GM19025 (cell line): Measurements from ENCODE around the gene TRIM4.
"Not testable (repeated sequence)": the region's sequence is repeated elsewhere in the genome, so short reads cannot be mapped to it uniquely, and the experiment has no call there.

ENCODE experiments used
- ATAC-seq: cut with Tn5 transposase; IDR thresholded peaks from one replicate; pipeline ENCODE4 v1.9.1; 2021; ENCODE audit warnings: mild to moderate bottlenecking, low read depth, moderate library complexity; ENCODE audit not compliant: unreplicated experiment

TRIM4 gene, protein sequence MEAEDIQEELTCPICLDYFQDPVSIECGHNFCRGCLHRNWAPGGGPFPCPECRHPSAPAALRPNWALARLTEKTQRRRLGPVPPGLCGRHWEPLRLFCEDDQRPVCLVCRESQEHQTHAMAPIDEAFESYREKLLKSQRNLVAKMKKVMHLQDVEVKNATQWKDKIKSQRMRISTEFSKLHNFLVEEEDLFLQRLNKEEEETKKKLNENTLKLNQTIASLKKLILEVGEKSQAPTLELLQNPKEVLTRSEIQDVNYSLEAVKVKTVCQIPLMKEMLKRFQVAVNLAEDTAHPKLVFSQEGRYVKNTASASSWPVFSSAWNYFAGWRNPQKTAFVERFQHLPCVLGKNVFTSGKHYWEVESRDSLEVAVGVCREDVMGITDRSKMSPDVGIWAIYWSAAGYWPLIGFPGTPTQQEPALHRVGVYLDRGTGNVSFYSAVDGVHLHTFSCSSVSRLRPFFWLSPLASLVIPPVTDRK

DNA sequence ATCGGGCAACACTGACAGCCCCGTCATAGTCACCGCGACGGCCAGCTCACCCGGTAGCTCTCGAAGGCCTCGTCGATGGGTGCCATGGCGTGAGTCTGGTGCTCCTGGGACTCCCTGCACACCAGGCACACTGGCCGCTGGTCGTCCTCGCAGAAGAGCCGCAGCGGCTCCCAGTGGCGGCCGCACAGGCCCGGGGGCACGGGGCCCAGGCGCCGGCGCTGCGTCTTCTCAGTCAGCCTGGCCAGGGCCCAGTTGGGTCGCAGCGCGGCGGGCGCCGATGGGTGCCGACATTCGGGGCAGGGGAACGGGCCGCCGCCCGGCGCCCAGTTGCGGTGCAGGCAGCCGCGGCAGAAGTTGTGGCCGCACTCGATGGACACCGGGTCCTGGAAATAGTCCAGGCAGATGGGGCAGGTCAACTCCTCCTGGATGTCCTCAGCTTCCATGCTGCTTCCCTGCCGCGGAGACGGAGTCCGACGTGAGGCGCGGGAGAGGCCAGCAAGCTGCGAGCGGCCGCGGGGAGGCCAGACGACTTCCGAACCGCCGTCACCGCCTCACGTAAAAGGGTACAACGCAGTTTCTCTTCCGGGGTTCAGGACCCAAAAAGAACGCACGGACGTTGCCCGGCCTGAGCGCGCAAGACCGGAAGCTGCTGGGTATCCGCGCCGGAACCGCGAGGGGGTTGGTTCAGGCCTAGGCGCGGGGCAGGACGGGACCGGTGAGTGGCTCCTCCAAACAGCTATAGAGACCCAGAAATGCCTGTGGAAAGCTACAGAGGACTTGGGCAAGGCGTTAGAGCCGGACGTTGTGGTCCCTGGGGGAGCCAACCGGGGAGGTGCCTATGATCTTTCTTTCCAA, at the start of gene TRIM4:
Gene TRIM4, minus strand, starts transcription at position 572 of the 855 bp plus-strand sequence. Its CDS starts 129 bp downstream, at position 443.
- ATAC-seq = peak; percentile 97

DNA sequence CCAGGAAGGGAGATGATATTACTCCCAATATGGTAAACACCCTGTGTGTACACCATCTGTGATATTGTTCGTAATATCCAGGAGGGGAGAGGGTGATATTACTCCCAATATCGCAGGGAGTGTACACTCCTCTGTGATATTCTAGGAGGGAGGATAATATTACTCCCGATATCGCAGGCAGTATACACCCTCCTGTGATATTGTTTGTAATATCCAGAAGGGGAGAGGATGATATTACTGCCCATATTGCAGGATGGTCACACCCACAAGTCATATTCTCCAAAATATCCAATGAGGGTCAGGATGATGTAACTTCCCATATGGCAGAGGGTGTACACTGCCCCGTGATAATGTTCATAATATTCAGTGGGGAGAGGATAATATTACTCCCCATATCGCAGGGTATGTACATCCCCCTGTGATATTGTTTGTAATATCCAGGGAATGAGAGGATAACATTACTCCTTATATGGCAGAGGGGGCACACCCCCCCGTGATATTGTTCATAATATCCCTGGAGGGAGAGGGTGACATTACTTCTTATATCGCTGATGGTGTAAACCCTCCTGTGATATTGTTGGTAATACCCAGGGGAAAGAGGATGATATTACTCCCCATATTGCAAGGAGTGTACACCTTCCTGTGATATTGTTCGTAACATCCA, 39.4 kb upstream of the TRIM4 start:
- no peak for ATAC-seq

DNA sequence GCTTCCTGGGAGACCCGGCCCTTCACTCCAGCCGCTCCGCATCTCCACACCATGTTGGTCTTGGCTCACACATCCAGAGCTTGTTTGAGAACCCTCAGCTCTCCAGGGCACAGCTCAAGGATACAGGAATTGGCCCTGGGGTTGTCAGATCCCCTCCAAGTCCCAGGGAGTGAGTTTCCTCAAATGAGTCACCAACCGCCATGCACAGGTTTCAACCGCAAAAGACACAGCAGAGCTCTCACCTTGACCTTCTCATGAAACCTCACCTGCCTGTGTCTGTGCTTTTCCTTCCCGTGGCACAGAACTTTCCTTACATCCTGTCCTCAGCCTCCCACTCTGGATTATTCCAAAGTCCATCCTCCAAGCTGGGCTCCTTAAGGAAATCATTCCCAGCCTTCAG, 35.9 kb upstream of the TRIM4 start:
- ATAC-seq = no peak

DNA sequence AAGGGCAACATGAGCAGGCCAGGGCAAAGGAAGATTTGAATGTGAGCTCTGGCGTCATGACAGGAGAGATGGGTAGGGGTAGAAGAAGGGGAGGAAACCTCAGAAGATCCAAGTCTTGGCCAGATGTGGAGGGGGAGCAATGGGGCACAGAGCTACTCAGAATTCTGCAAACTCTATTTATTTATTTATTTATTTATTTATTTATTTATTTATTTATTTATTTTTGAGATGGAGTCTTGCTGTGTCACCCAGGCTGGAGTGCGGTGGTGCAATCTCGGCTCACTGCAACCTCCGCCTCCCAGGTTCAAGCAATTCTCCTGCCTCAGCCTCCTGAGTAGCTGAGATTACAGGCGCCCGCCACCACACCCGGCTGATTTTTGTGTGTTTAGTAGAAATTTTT, 35.3 kb upstream of the TRIM4 start:
- ATAC-seq = not testable (repeated sequence)

DNA sequence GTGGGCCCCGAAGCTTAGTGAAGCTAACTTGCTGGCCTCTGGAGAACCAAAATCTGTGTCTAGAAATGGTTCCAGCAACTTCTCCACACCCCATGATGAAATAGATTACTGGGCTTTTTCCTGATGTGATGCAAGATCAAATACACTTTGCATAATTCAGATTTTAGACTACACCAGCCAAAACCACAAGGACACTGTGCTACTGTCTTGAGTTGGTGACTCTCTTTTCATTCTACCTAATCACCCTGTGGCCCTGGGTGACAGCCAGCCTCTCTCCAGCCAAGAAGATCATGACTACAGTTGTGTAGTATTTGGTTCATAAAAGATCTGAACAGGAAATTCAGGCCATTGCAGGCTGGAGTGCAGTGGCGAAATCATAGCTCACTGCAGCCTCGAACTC, 34.3 kb upstream of the TRIM4 start:
- ATAC-seq = no peak

DNA sequence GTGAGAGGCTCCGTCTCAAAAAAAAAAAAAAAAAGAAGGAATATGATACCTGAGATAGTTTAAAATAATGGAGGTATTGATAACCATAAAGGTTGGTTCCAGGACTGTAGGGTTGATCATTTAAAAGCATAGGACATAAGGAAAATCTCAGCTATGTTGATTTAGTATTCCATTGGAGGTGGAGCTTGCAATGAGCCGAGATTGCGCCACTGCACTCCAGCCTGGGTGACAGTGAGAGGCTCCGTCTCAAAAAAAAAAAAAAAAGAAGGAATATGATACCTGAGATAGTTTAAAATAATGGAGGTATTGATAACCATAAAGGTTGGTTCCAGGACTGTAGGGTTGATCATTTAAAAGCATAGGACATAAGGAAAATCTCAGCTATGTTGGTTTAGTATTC, 33.3 kb upstream of the TRIM4 start:
- not testable (repeated sequence) for ATAC-seq

DNA sequence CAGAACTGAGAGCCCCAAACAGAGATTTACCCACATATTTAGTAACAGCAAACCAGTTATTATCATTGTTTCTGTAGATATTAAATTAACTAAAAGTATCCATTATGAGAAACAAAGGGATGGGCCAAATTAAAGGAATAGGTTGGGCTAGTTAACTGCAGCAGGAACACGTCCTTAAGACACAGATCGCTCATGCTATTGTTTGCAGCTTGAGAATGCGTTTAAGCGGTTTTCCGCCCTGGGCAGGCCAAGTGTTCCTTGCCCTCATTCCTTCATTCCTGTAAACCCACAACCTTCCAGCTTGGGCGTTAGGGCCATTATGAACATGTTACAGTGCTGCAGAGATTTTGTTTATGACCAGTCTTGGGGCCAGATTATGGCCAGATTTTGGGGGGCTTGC, 31.5 kb upstream of the TRIM4 start:
- ATAC-seq = not testable (repeated sequence)

DNA sequence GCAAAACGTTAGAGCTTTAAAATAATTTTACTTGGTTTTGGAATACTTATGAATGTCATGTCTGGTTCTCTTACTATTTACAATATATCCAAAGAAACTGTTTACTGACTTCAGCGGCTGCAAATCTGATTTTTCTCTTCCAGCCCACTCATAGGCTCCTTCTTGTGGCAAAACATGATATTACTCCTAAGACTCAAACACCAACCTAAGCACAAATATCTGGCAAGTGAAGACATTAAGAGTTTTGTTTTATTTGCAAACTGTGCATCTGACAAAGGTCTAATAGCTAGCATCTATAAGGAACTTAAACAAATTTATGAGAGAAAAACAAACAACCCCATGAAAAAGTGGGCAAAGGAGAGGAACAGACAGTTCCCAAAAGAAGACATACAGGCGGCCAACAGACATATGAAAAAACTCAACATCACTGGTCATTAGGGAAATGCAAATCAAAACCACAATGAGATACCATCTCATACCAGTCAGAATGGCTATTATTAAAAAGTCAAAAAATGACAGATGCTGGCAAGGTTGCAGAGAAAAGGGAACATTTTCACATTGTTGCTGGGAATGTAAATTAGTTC, 30.4 kb upstream of the TRIM4 start:
- no peak for ATAC-seq

DNA sequence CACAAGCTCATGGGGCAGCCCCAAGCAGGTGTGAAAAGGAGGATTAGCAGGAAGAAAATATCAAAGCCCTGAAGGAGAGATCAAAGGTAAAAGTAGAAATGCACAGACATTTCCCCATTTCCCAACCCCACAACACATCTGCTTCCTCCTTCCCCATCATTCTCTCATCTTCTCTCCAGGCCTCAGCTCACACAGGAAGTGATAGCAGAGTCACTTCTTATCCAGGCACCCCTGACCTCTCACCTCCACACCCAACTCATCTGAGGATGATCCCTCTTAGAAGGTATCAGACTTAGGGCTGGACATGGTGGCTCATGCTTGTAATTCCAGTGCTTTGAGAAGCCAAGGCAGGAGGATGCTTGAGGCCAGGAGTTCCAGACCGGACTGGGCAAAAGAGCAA, 28.3 kb upstream of the TRIM4 start:
- no peak for ATAC-seq

DNA sequence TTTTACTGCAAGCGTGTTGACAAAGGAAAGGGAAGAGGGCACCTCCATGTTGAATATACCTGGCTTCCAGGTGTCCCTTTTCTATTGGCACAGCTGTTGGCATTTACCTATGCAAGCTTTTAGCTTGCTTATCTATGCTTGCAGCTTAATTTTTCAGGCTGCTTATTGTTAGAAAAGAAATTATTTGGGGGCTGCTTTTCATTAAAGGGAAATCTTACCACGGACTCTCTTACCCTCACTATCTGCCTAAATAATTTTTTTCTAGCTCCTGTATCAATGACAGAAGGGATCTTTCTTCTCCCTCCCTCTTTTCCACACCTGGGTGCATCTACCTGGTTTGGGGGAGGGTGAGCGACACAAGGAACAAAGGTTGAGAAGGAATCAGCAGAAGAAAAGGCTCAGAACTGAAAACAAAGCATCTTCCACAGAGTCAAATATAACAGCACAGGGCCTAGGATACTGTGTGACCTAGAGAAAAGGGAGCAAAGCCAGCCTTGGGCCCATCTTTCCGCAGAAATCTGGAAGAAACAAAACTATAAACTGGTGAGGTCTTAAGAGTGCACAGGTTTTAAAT, 25.3 kb upstream of the TRIM4 start:
- no peak for ATAC-seq

DNA sequence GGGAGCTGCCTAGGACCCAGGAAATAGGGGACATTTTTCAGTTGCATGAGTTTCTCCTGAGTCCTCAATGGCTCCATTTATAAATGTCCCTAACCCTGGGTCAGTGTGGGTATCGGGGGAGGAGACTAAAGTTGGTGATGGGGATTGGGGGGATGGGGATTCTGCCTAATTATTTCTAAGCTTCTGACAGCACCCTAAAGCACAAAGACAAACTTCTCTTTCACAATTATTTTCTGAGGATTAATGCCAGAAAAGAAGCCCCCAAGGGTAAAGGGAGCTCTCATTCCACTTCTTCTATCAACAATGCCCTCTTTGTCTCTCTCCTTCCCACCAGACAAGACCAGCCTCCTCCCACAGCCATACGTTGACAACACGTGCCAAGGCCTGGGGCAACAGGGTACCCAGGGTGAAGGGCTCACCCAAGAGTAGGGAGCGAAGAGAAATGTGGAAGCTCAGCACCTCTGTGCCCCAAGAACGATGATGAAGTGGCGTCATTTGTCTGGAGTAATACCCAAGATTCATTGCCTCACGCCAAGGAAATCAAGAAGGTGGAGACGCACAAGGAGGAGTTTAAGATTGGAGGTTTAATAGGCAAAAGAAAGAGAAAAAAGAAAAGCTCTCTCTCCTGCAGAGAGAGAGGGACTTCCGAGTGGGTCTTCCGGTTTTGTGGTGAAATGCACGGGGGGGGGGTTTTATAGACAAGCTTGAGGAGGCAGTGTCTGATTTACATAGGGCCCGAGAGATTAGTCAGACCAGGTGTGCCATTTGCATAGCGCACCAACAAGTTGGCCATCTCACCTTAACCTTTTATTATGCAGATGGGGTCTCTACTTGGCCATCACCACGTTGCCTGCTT, 24.5 kb upstream of the TRIM4 start:
- ATAC-seq = no peak

DNA sequence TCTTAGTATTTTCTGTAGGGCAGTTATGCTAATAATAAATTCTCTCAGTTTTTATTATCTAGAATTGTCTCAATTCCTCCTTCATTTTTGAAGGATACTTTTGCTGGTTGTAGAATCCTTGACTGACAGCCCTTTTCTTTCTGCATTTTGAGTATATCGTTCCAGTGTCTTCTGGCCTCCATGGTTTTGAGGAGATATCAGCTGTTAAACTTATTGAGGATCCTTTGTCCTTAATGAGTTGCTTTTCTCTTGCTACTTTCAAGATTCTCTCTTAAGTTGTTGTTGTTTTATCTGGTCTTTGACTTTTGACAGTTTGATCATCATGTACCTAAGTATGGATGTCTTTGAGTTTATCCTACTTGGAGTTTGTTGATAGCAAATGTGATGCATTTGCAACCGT, 19.0 kb upstream of the TRIM4 start:
- no peak for ATAC-seq

DNA sequence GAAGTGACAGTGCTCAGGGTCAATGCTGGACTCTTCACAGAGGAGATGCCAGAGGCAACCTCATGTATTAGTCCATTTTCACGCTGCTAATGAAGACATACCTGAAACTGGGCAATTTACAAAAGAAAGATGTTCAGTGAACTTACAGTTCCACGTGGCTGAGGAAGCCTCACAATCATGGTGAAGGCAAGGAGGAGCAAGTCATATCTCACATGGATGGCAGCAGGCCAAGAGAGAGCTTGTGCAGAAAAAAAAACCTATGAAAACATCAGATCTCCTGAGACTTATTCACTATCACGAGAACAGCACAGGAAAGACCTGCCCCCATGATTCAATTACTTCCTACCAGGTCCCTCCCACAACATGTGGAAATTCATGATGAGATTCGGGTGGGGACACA, 15.7 kb upstream of the TRIM4 start:
- ATAC-seq = not testable (repeated sequence)

DNA sequence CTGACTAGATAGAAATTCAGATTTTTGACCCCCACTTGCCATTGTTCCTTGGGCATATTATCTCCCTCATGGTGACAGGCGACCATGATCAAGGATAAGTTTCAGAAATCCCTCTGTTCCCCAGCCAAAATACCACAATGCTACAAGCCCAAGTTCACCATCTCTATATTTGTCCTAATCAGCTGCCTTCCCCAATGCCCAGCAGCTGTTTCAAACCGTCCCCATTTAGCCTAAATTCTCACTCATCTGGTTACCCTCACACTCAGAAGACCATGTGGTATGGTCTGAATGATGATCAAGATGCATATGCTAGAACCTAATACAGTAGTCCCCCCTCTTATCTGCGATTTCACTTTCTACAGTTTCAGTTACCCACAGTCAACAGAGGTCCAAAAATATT, 11.0 kb upstream of the TRIM4 start:
- no peak for ATAC-seq

DNA sequence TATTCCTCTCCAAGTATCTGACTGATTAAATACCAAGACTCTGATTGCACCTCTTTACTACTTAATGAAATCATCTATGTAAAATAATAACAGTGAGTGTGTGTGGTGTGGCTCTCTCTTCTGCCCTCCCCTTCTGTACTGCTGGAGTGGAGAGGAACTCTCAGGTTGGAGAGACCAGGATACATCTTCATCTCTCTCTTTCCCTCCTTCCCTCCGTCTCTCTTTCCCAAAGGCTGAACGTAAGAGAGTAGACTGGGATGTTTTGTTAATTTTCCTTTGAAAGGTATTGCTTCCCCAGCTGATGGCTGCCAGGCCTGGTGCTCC, 10.4 kb upstream of the TRIM4 start:
- no peak for ATAC-seq

DNA sequence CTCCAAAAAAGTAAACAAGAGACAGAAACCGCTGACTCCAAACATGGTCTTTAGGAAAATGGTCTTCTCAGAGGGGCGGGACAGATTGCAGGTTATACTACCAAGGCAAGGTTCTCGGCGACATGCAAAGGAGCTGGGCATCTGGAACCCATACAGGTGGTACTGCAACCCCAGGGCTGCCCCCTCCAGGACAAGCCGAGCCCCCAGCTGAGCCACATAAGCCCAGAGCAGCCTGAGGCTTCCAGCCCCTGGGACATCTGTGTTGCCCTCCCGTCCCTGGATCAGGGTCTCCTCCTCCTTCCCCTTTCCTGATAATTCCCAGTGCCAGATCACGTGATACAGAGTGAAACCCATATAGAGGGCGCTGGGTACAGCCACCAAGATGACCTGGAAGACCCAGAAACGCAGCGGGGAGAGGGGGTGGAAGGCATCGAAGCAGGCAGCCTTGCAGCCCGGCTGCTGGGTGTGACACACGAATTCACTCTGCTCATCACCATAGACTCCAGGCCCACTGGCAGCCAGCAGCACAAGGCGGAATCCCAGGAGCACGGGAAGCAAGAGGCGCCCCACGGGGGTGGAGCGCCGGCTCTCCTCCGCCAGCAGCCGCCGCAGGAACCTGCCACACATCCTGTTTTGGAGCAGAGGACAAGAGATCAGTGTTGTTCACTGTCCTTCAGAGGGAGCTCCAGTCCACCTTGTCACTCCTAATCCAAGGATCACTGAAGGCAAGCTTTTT, 9.8 kb upstream of the TRIM4 start, which contains the start of gene GJC3:
Gene GJC3, minus strand, starts transcription at position 627 of the 736 bp plus-strand sequence. Its CDS starts 0 bp downstream, at position 627.
- ATAC-seq = no peak

DNA sequence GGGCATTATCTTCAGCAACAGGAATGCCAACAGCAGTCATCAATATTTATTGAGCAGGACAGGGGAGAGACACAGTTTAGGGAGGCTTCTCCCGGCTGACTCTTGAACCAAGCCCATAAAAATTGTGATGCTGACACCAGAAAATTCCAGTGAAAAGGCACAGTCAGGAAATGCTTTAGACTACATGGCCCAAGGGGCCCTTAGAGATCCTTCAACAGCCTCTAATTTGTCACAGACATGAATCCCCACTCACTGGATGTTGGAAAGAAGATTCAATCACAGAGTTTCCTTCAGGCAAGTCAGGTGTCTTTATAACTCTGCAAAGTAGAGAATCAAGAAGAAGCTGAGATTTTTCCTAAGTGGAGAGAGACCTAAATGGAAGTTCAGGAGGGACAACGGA, 8.9 kb upstream of the TRIM4 start:
- ATAC-seq = no peak

DNA sequence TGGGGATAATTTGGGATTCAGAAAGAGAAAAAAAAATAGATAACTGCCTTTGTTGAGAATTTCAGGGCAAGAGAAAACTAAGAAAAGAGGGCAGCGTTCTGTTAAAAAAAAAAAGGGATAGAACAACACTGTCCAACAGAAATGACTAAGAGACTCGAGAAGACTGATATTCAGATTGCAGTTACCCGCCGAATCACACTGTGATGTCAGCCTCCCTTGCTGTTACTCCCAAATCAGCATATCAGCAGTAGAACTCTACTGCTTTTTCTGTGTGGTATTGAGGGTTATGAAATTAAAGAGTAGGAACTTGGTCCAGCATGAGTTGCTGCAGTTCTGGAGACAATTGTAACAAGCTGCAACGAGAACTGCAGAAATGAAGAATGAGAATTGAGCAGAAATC, 8.2 kb upstream of the TRIM4 start:
- no peak for ATAC-seq

DNA sequence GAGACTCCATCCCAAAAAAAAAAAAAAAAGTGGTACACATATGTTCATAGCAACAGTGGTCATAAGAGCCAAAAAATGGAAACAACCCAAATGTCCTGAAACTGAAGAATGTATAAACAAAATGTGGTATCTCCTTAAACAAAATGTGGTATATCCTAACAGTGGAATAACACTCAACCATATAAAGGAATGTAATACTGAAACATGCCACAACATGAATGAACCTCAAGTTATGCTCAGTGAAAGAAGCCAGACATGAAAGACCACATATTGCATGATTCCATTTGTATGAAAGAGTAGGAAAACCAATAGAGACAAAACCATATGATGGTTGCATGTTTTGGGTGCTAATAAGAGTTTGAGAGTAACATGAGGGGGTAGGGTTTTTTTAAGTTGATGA, 7.0 kb upstream of the TRIM4 start:
- no peak for ATAC-seq
